ENCODE data around the gene GPI.

Gene GPI

DNA sequence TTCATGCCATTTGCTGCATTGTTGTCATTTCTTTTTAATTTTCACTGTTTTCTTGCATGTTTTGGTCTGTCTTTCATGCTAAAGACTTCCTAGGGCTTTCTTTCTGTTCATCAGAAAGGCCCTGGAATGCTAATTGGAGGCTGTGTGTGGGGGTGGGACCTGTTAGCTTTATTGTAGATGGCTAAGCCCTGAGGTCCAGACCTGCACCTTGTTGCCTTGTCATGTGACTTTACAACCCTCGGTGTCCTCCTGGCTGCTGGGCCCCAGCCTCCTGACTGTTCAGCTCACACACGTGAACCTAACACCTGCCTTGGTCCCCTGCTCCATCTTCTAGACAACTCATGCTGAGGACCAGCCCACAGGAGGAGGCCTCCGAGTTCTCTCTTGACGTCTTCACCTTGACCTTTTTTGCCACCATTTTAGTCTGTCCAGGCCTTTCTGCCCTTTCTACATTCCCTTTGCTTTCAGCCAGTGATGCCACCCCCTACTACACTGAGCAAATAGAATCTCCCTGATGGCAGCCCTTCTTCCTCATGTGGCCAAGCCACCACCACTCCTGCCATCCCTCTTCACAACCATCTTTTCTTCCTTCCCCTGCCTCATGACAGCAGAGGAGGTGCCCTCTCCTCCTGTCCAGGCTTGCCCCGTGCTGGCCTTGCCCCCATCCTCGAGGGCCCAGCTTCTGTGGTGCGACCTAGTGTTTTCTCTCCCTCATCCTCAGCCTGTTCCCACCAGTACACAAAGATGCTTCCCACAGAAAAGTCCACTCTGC lies 41.4 kb upstream of the GPI start:
- H3K4me2 ChIP-seq (ENCODE audit: low read length) = no peak overlapping the region
- no peaks in the 10 kb centered on the region for H4K20me1 ChIP-seq (ENCODE audit: insufficient read depth, low read length)
- H3K27me3 ChIP-seq (ENCODE audit: low read depth, low read length) = no peaks in the 10 kb centered on the region
- H3K79me2 ChIP-seq (ENCODE audit: low read length) = no peaks in the 10 kb centered on the region
- H3K9ac ChIP-seq (ENCODE audit: low read length) = no peak overlapping the region
- no peak for TF ChIP-seq EZH2phosphoT487 (IDR thresholded peaks at IDR 0.05; ENCODE audit: low read depth)
- TF ChIP-seq CTCF (IDR thresholded peaks at IDR 0.05; ENCODE audit: low read depth, low read length) = no peak
- no peaks in the 10 kb centered on the region for H3K4me1 ChIP-seq (ENCODE audit: low read length)
- no peaks in the 10 kb centered on the region for H3K36me3 ChIP-seq (replicated peaks; ENCODE audit: low read depth, low read length)
- no peak overlapping the region for H2AFZ ChIP-seq (ENCODE audit: low read depth, low read length)
- H3K27ac ChIP-seq (ENCODE audit: low read length) = no peak overlapping the region
- no peak overlapping the region for H3K4me3 ChIP-seq (ENCODE audit: low read length)
- H3K9me3 ChIP-seq (ENCODE audit: insufficient read depth, low read length) = no peaks in the 10 kb centered on the region

DNA sequence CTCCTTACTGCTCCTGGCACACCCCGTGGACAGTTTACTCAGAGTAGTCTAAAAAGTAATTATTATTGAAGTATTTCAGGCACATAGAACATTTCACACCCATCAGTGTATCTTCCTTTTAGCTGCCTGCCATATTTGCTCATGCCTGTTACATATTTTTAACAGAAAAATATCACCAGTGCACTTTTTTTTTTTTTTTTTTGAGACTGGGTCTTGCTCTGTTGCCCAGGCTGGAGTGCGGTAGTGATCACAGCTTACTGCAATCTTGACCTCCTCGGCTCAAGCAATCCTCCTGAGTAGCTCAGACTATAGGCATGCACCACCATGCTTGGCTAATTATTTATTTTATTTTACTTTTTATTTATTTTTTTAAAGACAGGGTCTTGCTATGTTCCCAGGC lies 40.7 kb upstream of the GPI start:
- TF ChIP-seq CTCF (IDR thresholded peaks at IDR 0.05; ENCODE audit: low read depth, low read length) = no peak
- no peak for TF ChIP-seq EZH2phosphoT487 (IDR thresholded peaks at IDR 0.05; ENCODE audit: low read depth)
- no peak overlapping the region for H3K9ac ChIP-seq (ENCODE audit: low read length)
- no peaks in the 10 kb centered on the region for H3K9me3 ChIP-seq (ENCODE audit: insufficient read depth, low read length)
- no peaks in the 10 kb centered on the region for H4K20me1 ChIP-seq (ENCODE audit: insufficient read depth, low read length)
- H3K36me3 ChIP-seq (replicated peaks; ENCODE audit: low read depth, low read length) = no peaks in the 10 kb centered on the region
- no peaks in the 10 kb centered on the region for H3K27me3 ChIP-seq (ENCODE audit: low read depth, low read length)
- H3K79me2 ChIP-seq (ENCODE audit: low read length) = no peaks in the 10 kb centered on the region
- H3K27ac ChIP-seq (ENCODE audit: low read length) = no peak overlapping the region
- H3K4me1 ChIP-seq (ENCODE audit: low read length) = no peaks in the 10 kb centered on the region
- no peak overlapping the region for H3K4me3 ChIP-seq (ENCODE audit: low read length)
- no peak overlapping the region for H3K4me2 ChIP-seq (ENCODE audit: low read length)
- no peak overlapping the region for H2AFZ ChIP-seq (ENCODE audit: low read depth, low read length)

- no peak overlapping the region for H3K4me3 ChIP-seq (ENCODE audit: low read length)
- H3K4me1 ChIP-seq (ENCODE audit: low read length) = no peaks in the 10 kb centered on the region
- H3K9me3 ChIP-seq (ENCODE audit: insufficient read depth, low read length) = no peaks in the 10 kb centered on the region
- H2AFZ ChIP-seq (ENCODE audit: low read depth, low read length) = no peak overlapping the region
- no peak overlapping the region for H3K27ac ChIP-seq (ENCODE audit: low read length)
- TF ChIP-seq CTCF (IDR thresholded peaks at IDR 0.05; ENCODE audit: low read depth, low read length) (no peak), EZH2phosphoT487 (IDR thresholded peaks at IDR 0.05; ENCODE audit: low read depth) (no peak)
- no peaks in the 10 kb centered on the region for H3K36me3 ChIP-seq (replicated peaks; ENCODE audit: low read depth, low read length)
- H3K9ac ChIP-seq (ENCODE audit: low read length) = no peak overlapping the region
- H3K4me2 ChIP-seq (ENCODE audit: low read length) = no peak overlapping the region
- H3K27me3 ChIP-seq (ENCODE audit: low read depth, low read length) = no peaks in the 10 kb centered on the region
- no peaks in the 10 kb centered on the region for H4K20me1 ChIP-seq (ENCODE audit: insufficient read depth, low read length)
- H3K79me2 ChIP-seq (ENCODE audit: low read length) = no peaks in the 10 kb centered on the region
These were observed 39.8 kb upstream of the GPI start for GRCh38 chr19:34325181-34325580.

DNA sequence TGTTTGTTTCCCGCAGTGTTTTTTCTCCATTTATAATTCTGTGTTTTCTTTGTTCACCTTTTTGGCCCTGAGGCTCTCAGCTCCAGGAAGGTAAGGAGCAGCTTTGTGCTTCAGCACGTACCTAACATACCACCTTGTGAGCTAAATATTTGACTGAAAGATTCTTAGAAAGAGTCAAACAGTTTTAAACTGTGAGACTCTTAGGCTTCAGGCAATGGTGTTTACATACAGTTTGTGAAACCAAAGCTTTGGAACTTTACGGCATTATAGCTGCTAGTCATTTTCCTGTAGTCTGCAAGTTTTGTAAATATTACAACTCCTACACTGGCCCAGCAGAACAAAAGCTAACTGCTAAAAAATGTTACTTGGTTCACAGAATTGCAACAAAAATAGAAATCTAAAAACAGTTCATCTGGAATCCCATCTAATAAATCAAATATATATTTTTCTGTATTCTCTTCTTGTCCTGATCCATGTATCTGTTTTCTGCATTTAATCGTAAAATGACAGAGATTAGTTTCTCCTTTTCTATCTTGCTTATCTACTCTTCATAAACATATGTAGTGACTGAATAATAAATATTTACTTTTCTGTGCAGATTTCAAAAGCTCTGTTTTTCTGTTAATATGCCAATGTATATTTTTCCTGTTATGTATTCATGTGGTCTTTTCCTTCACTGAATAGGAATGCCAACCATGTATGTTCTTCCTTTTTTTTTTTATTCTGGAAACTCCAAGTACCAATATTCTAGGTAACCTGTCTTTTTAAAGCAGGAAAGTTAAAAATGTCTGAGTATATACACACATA lies 38.8 kb upstream of the GPI start:
- Histone ChIP-seq H3K4me3 (ENCODE audit: low read length) (no peak overlapping the region), H3K9me3 (ENCODE audit: insufficient read depth, low read length) (no peaks in the 10 kb centered on the region), H3K4me1 (ENCODE audit: low read length) (no peaks in the 10 kb centered on the region), H4K20me1 (ENCODE audit: insufficient read depth, low read length) (no peaks in the 10 kb centered on the region), H3K27me3 (ENCODE audit: low read depth, low read length) (no peaks in the 10 kb centered on the region), H3K79me2 (ENCODE audit: low read length) (no peaks in the 10 kb centered on the region), H3K36me3 (replicated peaks; ENCODE audit: low read depth, low read length) (no peaks in the 10 kb centered on the region), H3K27ac (ENCODE audit: low read length) (no peak overlapping the region), H3K9ac (ENCODE audit: low read length) (no peak overlapping the region), H3K4me2 (ENCODE audit: low read length) (no peak overlapping the region), H2AFZ (ENCODE audit: low read depth, low read length) (no peak overlapping the region)
- TF ChIP-seq CTCF (IDR thresholded peaks at IDR 0.05; ENCODE audit: low read depth, low read length) (no peak), EZH2phosphoT487 (IDR thresholded peaks at IDR 0.05; ENCODE audit: low read depth) (no peak)

Data from OCI-LY3 (cell line).